Measurements from ENCODE around the gene PNKD.

- no peak for TF ChIP-seq POLR2A (IDR thresholded peaks at IDR 0.05)
- TF ChIP-seq CTCF (IDR thresholded peaks at IDR 0.05) = no peak
These were observed 100.2 kb downstream of the PNKD start for GRCh38 chr2:218370410-218371063.

Data from heart left ventricle (tissue), 13 donors.